ENCODE measurements around the gene NRSN1.

GRCh38 chr6:24140591-24140990, 14.6 kb downstream of the NRSN1 start:
- no peak for TF ChIP-seq POLR2AphosphoS5 (IDR thresholded peaks at IDR 0.05)
- TF ChIP-seq CTCF (IDR thresholded peaks at IDR 0.05) = no peak

Measured in prostate gland (tissue), 2 donors.